Stimulated activated naive CD8-positive, alpha-beta T cell treated with anti-CD3 and anti-CD28 coated beads, Interleukin-15, Interleukin-2, amounts not matched to agents 100 U/mL and 50 U/mL, for 24 hours (primary cell): Measurements from ENCODE around the gene MYO7A.

Source experiments
- ATAC-seq: fragments of 150-1000 bp; cut with Tn5 transposase; one replicate; pipeline ENCODE4 v1.10.0; 2021
- DNase-seq: peaks from one replicate; pipeline ENCODE4 v3.0.0; 2021

The MYO7A gene

GRCh38 chr11:77127920-77128691, at the start of gene MYO7A:
Gene MYO7A, plus strand, starts transcription at chr11:77128246. Its CDS starts 2,389 bp downstream, at chr11:77130635.
- ATAC-seq, result no peak

GRCh38 chr11:77079666-77080065, 48.4 kb upstream of the MYO7A start:
- DNase-seq, result no peak
- ATAC-seq, result no peak

More at GRCh38 chr11:77127920-77128691, at the start of gene MYO7A:
- no peak for DNase-seq

GRCh38 chr11:77080643-77081210, 47.3 kb upstream of the MYO7A start:
- DNase-seq, result no peak

GRCh38 chr11:77081381-77081851, 46.6 kb upstream of the MYO7A start:
- ATAC-seq (no peak), DNase-seq (no peak)

More at GRCh38 chr11:77080643-77081210, 47.3 kb upstream of the MYO7A start:
- no peak for ATAC-seq

- ATAC-seq, result no peak
Observed at GRCh38 chr11:77081976-77082836, 45.8 kb upstream of the MYO7A start.

GRCh38 chr11:77082838-77083565, 45.0 kb upstream of the MYO7A start:
- ATAC-seq, result peak; percentile 61
- DNase-seq, result peak; percentile 52

More at GRCh38 chr11:77081976-77082836, 45.8 kb upstream of the MYO7A start:
- DNase-seq, result no peak

- ATAC-seq (no peak), DNase-seq (no peak)
Observed at GRCh38 chr11:77083566-77084245, 44.3 kb upstream of the MYO7A start.

GRCh38 chr11:77084581-77085191, 43.4 kb upstream of the MYO7A start:
- DNase-seq, result no peak
- no peak for ATAC-seq

- DNase-seq (no peak), ATAC-seq (no peak)
Observed at GRCh38 chr11:77085652-77086051, 42.4 kb upstream of the MYO7A start.

- ATAC-seq (no peak), DNase-seq (no peak)
Observed at GRCh38 chr11:77086521-77087472, 41.2 kb upstream of the MYO7A start.

- no peak for ATAC-seq
- DNase-seq, result no peak
Observed at GRCh38 chr11:77087723-77088225, 40.3 kb upstream of the MYO7A start.

GRCh38 chr11:77088236-77089003, 39.6 kb upstream of the MYO7A start:
- no peak for ATAC-seq

GRCh38 chr11:77089004-77089545, 39.0 kb upstream of the MYO7A start:
- DNase-seq, result no peak
- no peak for ATAC-seq

More at GRCh38 chr11:77088236-77089003, 39.6 kb upstream of the MYO7A start:
- DNase-seq, result no peak

- DNase-seq (no peak), ATAC-seq (no peak)
Observed at GRCh38 chr11:77090046-77090372, 38.0 kb upstream of the MYO7A start.

GRCh38 chr11:77090373-77091111, 37.5 kb upstream of the MYO7A start:
- no peak for DNase-seq
- ATAC-seq, result no peak

- DNase-seq, result peak; percentile 82
- ATAC-seq, result peak; percentile 85
Observed at GRCh38 chr11:77091146-77091940, 36.7 kb upstream of the MYO7A start.

GRCh38 chr11:77092382-77092781, 35.7 kb upstream of the MYO7A start:
- DNase-seq (no peak), ATAC-seq (no peak)
